GM12878 (cell line): ENCODE results near the gene IFNG-AS1.

Experiments
- CREB1 ChIP-seq: IDR thresholded peaks from 2 replicates; pipeline ENCODE4 v1.6.1; 2012; ENCODE audit warnings: low read depth, mild to moderate bottlenecking, inconsistent platforms
- GABPA ChIP-seq: IDR thresholded peaks from 2 replicates; pipeline ENCODE4 v1.6.1; 2014; ENCODE audit warnings: antibody characterized with exemption, low read depth, mild to moderate bottlenecking, inconsistent platforms
- NR2F1 ChIP-seq: fragments of 450-650 bp; conservative IDR thresholded peaks from 2 replicates; pipeline ENCODE4 v1.6.1; 2017; ENCODE audit warnings: mild to moderate bottlenecking
- POLR2A ChIP-seq: IDR thresholded peaks from 2 replicates; pipeline ENCODE4 v1.6.1; 2011; ENCODE audit warnings: low read depth, mild to moderate bottlenecking, low read length
- POLR2AphosphoS5 ChIP-seq: IDR thresholded peaks from 2 replicates; pipeline ENCODE4 v1.6.1; 2011; ENCODE audit warnings: mild to moderate bottlenecking, low read length, inconsistent platforms
- RELA ChIP-seq: fragments of 450-650 bp; IDR thresholded peaks from 2 replicates; pipeline ENCODE4 v1.8.0; 2014; ENCODE audit warnings: borderline replicate concordance; ENCODE audit not compliant: partially characterized antibody
- SPI1 ChIP-seq: IDR thresholded peaks from 2 replicates; pipeline ENCODE4 v1.6.1; 2011; ENCODE audit warnings: low read depth, mild to moderate bottlenecking, low read length, moderate library complexity, borderline replicate concordance; ENCODE audit not compliant: insufficient read depth
- SREBF1 ChIP-seq: IDR thresholded peaks from 2 replicates; pipeline ENCODE4 v1.6.1; 2012; ENCODE audit warnings: mild to moderate bottlenecking, low read length
- SUPT20H ChIP-seq: IDR thresholded peaks from 2 replicates; pipeline ENCODE4 v1.6.1; 2011; ENCODE audit warnings: low read depth, mild to moderate bottlenecking, low read length, moderate library complexity, borderline replicate concordance; ENCODE audit not compliant: control insufficient read depth
- USF2 ChIP-seq: IDR thresholded peaks from 2 replicates; pipeline ENCODE4 v1.6.1; 2011; ENCODE audit warnings: low read depth, low read length, improper control_type of control experiment, borderline replicate concordance
- ZNF217 ChIP-seq: fragments of 450-650 bp; IDR thresholded peaks from 2 replicates; pipeline ENCODE4 v1.6.1; 2017; ENCODE audit warnings: antibody characterized with exemption, mild to moderate bottlenecking

- TF ChIP-seq RELA, result no peak
- TF ChIP-seq GABPA, result no peak
- TF ChIP-seq CREB1, result no peak
- TF ChIP-seq NR2F1, result no peak
- TF ChIP-seq ZNF217, result no peak
- TF ChIP-seq USF2, result no peak
- no peak for TF ChIP-seq SPI1
- no peak for TF ChIP-seq POLR2A
- no peak for TF ChIP-seq SREBF1
- no peak for TF ChIP-seq SUPT20H
- TF ChIP-seq POLR2AphosphoS5, result no peak
Observed at GRCh38 chr12:67968321-67968720, 20.9 kb upstream of the IFNG-AS1 start.
